Adipocyte (in vitro differentiated cells): ENCODE data around the gene GSTM4.

Source experiments
- DNase-seq: peaks from one replicate; pipeline ENCODE4 v3.0.0-alpha.2; 2015; ENCODE audit warnings: low read depth
- H3K27me3 ChIP-seq: replicated peaks from 2 replicates; pipeline ENCODE4 v1.7.0; 2013; ENCODE audit warnings: mild to moderate bottlenecking, low read length, moderate library complexity; ENCODE audit not compliant: control insufficient read depth, insufficient read depth
- H3K36me3 ChIP-seq: 2 replicates; pipeline ENCODE4 v1.7.0; 2013; ENCODE audit warnings: low read length, mild to moderate bottlenecking, moderate library complexity; ENCODE audit not compliant: control insufficient read depth, insufficient read depth, severe bottlenecking
- H3K4me1 ChIP-seq: 2 replicates; pipeline ENCODE4 v1.7.0; 2013; ENCODE audit warnings: mild to moderate bottlenecking, low read length, moderate library complexity; ENCODE audit not compliant: control insufficient read depth, insufficient read depth
- H3K4me3 ChIP-seq: 2 replicates; pipeline ENCODE4 v1.7.0; 2013; ENCODE audit warnings: mild to moderate bottlenecking, low read length, moderate library complexity
- H3K9ac ChIP-seq: 2 replicates; pipeline ENCODE4 v1.7.0; 2013; ENCODE audit warnings: mild to moderate bottlenecking, low read length, moderate library complexity
- H3K9me3 ChIP-seq: 2 replicates; pipeline ENCODE4 v1.7.0; 2013; ENCODE audit warnings: mild to moderate bottlenecking, low read length, moderate library complexity; ENCODE audit not compliant: control insufficient read depth

GSTM4 gene

GRCh38 chr1:109655615-109656519, at the start of gene GSTM4:
Gene GSTM4 (plus strand): TSS chr1:109656099. CDS start chr1:109656390, 291 bp downstream.
- Histone ChIP-seq H3K4me3 (peak within 1 kb of the TSS; percentile 83), H3K4me1 (peaks cover 13% of the 10 kb centered on the region), H3K9ac (peak within 1 kb of the TSS; percentile 79), H3K9me3 (no peaks in the 10 kb centered on the region), H3K27me3 (peaks cover 5% of the 10 kb centered on the region), H3K36me3 (peaks cover 6% of the 10 kb centered on the region)
- DNase-seq = peak; percentile 93

- DNase-seq = no peak
- Histone ChIP-seq H3K4me3 (no peak overlapping the region), H3K27me3 (no peaks in the 10 kb centered on the region), H3K36me3 (no peaks in the 10 kb centered on the region), H3K9me3 (no peaks in the 10 kb centered on the region), H3K4me1 (peaks cover 11% of the 10 kb centered on the region), H3K9ac (no peak overlapping the region)
Measured at GRCh38 chr1:109609881-109610280, 46.0 kb upstream of the GSTM4 start.

GRCh38 chr1:109610609-109611307, 45.1 kb upstream of the GSTM4 start:
- no peak overlapping the region for H3K4me3 ChIP-seq
- no peaks in the 10 kb centered on the region for H3K36me3 ChIP-seq
- peaks cover 11% of the 10 kb centered on the region for H3K4me1 ChIP-seq
- DNase-seq = peak; percentile 9
- no peaks in the 10 kb centered on the region for H3K9me3 ChIP-seq
- H3K9ac ChIP-seq = no peak overlapping the region
- H3K27me3 ChIP-seq = no peaks in the 10 kb centered on the region

GRCh38 chr1:109611308-109611990, 44.5 kb upstream of the GSTM4 start:
- H3K36me3 ChIP-seq = no peaks in the 10 kb centered on the region
- no peak for DNase-seq

GRCh38 chr1:109613361-109614147, 42.3 kb upstream of the GSTM4 start:
- Histone ChIP-seq H3K9me3 (no peaks in the 10 kb centered on the region), H3K27me3 (no peaks in the 10 kb centered on the region), H3K9ac (no peak overlapping the region), H3K4me1 (peaks cover 22% of the 10 kb centered on the region), H3K4me3 (no peak overlapping the region), H3K36me3 (no peaks in the 10 kb centered on the region)
- no peak for DNase-seq

More at GRCh38 chr1:109611308-109611990, 44.5 kb upstream of the GSTM4 start:
- H3K9ac ChIP-seq = no peak overlapping the region
- H3K27me3 ChIP-seq = no peaks in the 10 kb centered on the region
- H3K4me3 ChIP-seq = no peak overlapping the region
- no peaks in the 10 kb centered on the region for H3K9me3 ChIP-seq
- H3K4me1 ChIP-seq = peaks cover 11% of the 10 kb centered on the region

- H3K36me3 ChIP-seq = no peaks in the 10 kb centered on the region
- no peaks in the 10 kb centered on the region for H3K9me3 ChIP-seq
- no peak overlapping the region for H3K9ac ChIP-seq
- H3K4me1 ChIP-seq = peaks cover 29% of the 10 kb centered on the region
- no peak overlapping the region for H3K4me3 ChIP-seq
- no peak for DNase-seq
- no peaks in the 10 kb centered on the region for H3K27me3 ChIP-seq
Measured at GRCh38 chr1:109615879-109616278, 40.0 kb upstream of the GSTM4 start.

- Histone ChIP-seq H3K27me3 (no peaks in the 10 kb centered on the region), H3K9ac (no peak overlapping the region), H3K9me3 (no peaks in the 10 kb centered on the region), H3K4me3 (no peak overlapping the region), H3K36me3 (no peaks in the 10 kb centered on the region), H3K4me1 (peaks cover 29% of the 10 kb centered on the region)
- no peak for DNase-seq
Measured at GRCh38 chr1:109616391-109616790, 39.5 kb upstream of the GSTM4 start.

GRCh38 chr1:109617291-109617801, 38.6 kb upstream of the GSTM4 start:
- H3K4me3 ChIP-seq = no peak overlapping the region
- H3K36me3 ChIP-seq = no peaks in the 10 kb centered on the region
- no peaks in the 10 kb centered on the region for H3K27me3 ChIP-seq
- peak overlapping the region; percentile 56 for H3K9ac ChIP-seq
- no peaks in the 10 kb centered on the region for H3K9me3 ChIP-seq
- peak; percentile 92 for DNase-seq
- H3K4me1 ChIP-seq = peaks cover 39% of the 10 kb centered on the region

- Histone ChIP-seq H3K4me1 (peaks cover 45% of the 10 kb centered on the region), H3K9ac (peak overlapping the region; percentile 95), H3K27me3 (no peaks in the 10 kb centered on the region), H3K36me3 (no peaks in the 10 kb centered on the region), H3K4me3 (peak overlapping the region; percentile 86), H3K9me3 (no peaks in the 10 kb centered on the region)
- no peak for DNase-seq
Measured at GRCh38 chr1:109618661-109619575, 37.0 kb upstream of the GSTM4 start.
